Activated CD8-positive, alpha-beta memory T cell treated with anti-CD3 and anti-CD28 coated beads, Interleukin-2, amount 50 U/mL, for 1 hour (primary cell): ENCODE measurements around the gene PARVG.
"Not testable (repeated sequence)": the region's sequence is repeated elsewhere in the genome, so short reads cannot be mapped to it uniquely, and the experiment has no call there.

Source experiments
- DNase-seq: peaks from one replicate; pipeline ENCODE4 v3.0.0-alpha.2; 2020; ENCODE audit errors: extremely low read depth

Gene PARVG

DNA sequence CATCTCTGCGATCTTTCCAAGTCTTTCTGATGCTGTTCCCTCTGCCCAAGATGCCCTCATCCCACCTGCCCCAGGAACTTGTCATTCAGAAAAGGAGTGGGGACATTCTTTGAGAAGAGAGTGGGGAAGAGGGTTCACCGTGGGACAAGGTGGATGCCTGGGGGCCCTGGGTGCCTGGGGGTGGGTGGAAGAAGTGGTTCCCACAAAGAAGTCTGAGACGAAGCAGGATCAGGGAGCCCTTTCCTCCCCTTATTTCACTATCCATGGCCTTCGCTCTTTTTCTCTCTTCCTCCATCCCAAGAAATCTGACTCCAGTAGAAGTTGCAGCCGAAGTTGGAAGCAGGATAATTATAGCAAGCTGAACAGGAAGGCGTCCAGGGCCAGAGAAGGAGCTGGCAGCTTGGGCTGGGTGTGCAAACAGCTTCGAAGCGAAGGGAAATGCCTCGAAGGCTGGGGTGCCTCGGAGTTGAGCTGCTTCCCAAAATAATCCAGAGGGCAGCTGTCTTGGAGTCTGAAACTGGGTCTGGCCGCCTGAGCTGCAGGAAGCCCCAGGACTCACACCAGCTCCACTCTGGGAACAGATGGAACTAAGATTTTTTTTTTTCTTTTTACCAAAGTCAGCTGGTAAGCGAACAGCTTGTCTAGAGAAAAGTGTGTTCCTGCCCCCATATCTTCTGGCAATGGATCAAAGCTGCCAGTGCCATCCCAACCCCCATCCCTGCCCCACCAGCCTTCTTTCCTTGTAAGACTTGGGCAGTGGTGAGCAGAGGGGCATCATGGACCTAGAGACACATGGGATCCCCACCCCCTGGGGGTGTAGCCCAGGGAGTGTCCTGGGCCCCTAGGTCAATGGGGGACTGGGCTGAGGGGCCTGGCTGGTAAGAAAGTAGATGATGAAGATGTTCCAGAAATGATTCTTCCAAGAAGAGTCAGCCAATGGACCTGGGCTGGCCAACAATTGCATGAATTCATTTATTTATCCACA is 31.5 kb downstream of the PARVG start:
- no peak for DNase-seq

DNA sequence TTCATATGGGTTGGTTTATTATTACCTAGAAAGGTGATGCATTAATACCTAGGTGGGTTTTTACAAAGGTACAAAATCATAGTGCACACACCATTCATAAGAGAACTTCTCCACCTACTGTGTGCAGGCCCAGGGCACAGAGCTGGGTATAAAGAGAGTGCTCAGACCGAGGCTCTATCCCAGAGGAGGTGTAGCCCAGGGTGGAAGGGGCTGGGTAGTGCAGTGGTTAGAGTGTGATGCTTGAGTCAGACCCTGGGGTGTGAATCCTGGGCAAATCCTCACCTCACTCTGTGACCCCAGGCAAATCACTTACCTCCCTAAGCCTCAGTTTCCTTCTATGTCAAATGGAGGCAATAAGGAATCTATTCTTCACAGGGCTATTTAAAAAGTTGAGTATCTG is 32.2 kb downstream of the PARVG start:
- no peak for DNase-seq

DNA sequence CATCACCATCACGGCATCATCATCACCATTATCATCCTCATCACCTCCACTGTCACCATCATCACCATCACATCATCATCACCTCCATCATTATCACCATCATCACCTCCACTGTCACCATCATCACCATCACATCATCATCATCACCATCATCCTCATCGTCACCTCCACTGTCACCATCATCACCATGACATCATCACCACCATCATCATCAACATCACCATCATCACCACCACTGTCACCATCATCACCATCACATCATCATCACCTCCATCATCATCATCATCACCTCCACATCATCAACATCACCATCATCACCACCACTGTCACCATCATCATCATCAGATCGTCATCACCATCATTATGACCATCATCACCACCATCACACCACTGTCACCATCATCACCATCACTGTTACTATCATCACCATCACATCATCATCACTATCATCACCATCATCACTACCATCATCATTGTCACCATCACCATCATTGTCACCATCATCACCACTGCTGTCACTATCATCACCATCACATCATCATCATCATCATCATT is 32.8 kb downstream of the PARVG start:
- DNase-seq, result no peak

DNA sequence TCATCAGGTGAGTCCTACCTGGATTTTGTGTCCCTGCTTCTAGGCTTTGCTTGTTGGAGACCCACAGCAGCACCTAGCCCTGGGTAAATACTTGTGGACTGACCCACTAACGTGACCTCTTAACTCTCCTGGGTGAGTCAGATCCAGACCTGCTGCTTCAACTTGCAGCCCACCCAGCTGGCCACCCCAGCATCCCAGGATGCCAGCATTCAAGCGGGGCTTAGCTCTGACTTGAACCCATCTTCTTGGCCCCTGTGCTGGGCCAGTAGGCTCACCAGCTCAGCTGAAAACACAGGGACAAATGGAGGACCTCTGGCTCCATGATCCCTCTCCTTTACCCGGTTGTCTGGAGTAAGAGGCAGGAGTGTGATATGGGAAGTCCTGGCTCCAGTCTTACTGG is 33.5 kb downstream of the PARVG start:
- DNase-seq, result no peak

DNA sequence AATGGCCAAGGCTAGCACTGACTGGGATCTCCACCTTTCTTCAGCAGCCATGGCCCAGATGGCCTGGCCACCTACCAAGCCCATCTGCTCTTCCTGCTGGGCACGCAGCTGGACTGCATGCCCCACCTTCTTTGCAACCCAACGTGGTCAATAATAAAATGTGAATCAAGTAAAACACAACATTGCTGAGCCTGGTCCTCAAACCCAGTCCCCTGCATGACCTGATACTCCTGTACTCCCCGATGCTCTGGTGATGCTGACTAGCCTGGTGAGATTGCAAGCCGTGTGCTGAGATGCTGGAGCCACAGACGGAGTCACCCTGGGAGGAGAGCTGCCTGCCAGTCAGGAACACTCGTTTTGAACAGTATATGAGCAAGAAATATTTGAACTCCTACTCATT is 34.0 kb downstream of the PARVG start:
- DNase-seq, result no peak

DNA sequence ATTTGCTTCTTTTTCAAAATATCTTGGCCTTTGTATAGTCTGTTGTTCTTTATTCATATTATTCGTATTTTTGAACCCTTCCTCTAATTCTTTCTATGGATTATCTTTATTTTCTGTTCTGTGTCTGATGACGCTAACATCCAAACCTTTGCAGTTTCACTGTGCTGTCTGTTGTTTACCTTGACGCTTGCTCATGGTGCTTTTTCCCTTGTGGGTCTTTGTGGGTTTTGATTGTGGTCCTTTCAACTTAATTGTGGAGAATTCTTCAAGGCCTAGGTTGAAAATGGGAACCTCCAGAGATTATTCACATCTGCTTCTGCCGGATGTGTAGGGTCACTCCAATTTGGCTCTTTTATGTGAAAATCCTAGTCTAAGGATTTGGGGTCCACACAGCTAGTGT is 34.6 kb downstream of the PARVG start:
- DNase-seq, result no peak

DNA sequence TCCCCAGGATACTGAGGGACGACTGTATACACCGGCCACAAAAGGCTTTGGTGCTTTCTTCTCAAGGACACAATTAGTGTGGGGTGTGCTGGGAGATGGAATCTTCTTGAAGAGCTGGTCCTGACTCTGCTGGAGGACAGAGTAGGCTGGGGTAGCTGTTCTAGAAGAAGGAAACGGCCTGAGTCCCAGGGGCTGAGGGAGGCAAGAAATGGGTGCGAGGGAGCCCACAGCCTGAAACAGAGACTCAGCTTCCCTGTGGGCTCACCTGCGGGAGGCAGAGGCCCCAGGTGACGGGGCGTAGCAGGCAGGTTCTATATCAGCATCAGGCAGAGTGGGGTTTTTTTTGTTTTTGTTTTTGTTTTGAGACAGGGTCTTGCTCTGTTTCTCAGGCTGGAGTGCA is 36.6 kb downstream of the PARVG start:
- DNase-seq, result no peak

DNA sequence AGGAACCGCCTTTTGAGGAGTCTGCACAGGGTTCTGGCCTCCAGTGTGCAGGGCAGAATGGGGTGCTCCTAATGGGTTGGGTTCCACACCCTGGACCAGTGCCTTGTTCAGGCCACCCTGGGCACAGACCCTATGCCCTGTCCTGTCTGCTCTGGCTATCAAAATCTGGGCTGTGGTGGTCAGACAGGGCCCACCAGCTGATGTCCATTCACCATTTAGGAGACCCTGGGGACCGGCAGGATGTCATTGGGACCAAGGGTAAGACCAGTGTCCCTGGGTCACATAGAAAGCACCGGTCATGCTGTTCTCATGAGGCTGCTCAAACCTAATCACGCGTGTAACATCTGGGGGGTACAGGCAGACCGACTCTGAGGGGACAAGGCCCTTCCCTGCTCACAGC is 37.3 kb downstream of the PARVG start:
- no peak for DNase-seq

DNA sequence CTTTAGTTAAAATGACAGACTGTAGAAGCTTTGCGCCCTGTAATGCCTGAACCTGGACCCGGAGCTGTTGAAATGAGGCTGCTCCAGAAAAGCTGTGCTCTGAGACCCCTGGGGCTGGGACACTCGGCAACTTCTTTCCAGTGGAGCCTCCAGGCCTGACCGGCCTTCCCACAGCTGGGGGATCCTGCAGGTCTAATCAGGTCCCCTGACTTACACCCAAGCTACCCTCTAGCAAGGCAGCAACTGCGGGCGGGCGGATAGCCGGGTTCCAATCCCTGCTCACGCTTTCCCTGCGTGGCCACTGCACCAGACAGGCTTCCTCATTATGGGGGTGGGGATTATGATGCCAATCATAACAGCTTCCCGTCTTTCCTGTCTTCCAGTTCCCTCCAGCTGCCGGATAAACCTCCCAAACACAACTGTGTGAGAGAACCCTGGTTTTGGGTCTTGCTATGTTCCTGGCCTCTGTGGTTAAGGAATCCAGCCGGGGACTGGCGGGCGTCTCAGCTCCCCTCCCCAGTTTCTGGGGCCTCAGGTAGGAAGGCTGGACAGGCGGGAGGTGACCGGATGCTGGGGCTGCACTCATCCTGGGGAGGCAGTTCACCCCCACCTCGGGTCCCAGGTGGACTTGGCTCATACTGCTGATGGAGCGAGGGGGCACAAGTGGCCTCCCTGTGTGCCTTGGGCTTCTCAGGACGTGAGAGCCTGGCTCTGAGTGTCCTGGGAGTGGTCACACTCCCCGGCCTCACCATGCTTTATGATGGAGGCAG is 38.6 kb downstream of the PARVG start:
- DNase-seq, result no peak

DNA sequence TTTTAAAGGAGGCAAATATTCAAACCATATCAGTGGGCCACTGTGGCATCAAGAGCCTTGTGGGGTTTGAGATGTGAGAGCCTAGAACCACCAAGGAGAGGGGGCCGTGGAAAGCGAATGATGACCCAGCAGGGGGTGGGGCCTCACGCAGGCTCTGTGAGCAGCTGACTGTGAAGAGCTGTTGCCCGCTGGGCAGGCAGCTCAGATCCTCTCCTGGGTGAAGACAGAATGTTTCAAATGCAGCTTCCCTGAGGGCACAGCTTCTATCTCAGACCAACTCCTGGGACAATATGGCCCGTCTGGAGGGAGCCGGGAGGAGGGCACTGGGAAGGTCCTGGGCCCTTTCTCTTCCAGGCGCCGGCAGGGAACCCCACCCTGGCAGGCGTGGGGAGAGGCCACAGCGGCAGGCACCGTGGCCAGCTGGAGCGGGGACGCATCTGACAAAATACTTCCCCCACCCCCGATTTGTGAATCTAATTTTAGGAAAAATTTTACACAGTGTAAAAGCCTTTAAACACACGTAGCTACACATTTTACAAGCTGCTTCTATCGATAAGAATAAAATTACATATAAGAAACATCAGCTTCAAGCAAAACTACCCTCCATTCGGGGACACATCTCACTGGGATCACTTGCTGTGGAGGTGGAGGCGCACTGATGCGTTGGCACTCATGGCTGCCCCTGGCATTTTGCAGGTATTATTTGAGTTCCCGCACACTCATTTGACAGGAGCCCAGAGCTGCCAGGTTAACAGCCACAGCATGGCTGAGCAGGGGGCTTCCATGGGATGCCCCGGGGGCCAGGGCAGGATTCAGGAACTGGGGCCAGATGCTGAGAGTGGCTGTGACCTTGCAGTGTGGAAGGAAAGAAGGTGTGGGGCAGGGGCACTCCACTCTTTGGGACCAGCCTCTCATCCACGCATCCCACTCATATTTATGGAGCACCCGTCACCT is 40.3 kb downstream of the PARVG start:
- no peak for DNase-seq

DNA sequence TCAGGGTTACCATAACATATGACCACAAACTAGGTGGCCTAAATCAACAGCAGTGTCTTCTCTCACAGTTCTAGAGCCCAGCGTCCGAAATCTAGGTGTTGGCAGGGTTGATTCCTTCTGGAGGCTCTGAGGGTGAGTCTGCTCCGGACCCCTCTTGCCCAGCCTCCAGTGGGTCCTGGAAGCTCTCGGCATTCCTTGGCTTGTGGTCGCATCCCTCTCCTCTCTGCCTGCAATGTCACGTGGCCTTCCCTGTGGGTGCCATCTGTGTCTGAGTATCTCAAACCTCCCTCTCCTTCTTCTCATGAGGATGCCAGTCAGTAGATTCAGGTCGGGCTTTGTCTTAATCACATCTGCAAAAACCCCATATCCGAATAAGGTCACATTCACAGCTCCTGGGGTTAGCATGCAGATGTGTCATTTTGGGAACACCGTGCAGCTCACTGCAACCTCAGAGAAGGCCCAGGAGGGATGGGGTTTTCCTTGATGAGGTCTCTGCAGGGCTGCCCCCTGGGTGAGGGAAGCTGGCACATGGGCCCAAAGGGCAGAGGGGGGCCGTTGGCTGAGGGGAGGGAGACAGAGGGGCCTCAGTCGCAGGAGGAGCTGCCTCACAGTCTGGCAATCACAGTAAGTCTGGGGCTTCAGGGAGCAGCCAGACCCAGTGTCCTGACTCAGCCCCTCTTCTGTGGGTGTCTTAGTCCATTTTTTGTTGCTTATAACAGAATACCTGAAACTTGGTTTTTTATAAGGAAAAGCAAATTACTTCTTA is 41.2 kb downstream of the PARVG start:
- no peak for DNase-seq

DNA sequence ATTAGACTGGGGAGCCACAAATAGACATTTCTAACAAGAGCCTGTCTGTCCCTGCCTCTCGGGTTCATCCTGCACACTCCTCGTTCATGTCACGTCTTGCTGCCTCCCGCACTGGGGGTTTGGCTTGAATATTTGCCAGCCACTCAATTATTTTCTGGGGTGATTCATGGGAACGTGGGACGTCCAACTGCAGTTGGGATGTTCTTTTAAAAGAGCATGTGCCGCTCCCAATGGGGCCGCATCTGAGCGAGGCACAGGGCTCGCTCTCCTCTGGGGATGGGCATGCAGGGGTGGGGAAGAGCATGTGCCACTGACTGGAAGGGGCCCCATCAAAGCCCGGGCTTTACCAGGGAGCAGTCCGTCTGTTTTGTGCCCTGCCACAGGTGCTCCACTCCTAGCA is 43.4 kb downstream of the PARVG start:
- no peak for DNase-seq

DNA sequence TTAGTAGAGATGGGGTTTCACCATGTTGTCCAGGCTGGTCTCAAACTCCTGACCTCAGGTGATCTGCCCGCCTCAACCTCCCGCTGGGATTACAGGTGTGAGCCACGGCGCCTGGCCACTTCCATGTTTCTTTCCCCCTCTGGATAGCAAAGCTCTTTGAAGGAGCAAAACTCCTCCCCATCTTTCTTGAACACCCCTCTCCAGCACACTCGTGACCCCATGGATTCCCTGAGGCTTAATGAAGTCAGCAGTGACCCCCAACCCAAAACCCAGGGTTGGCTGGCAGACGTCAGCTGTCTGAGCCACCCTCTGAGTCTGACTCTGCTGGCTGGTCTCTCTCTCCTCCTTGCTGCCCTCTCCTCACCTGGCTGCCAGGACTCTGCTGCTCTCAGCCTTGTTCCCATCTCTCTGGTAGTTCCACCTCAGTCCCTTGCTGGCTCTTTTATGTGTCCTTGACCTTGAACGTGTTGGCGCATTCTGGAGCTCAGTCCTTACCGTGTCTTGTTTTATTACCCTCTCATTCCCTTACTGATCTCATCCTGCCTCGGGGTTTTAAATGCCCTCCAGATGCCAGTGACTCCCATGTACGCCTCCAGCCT is 44.5 kb downstream of the PARVG start:
- no peak for DNase-seq

DNA sequence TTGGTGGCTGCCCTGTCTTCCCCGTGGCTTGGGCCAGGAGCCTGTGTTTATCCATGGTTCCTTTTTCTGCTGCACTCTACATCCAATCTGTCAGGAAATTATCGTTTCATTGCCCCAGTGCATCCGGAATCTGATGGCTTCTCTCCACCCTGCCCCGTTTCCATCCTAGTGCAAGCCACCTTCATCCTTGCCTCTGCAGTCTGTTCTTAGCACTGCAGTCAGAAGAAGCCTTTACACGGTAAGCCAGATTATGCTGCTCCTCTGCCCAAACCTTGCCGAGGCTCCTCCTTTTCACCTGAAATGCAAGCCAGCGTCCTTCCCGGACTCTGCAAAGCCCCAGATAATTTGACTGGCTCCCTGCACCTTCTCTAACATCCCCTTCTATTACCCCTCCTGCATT is 45.1 kb downstream of the PARVG start:
- DNase-seq, result no peak

DNA sequence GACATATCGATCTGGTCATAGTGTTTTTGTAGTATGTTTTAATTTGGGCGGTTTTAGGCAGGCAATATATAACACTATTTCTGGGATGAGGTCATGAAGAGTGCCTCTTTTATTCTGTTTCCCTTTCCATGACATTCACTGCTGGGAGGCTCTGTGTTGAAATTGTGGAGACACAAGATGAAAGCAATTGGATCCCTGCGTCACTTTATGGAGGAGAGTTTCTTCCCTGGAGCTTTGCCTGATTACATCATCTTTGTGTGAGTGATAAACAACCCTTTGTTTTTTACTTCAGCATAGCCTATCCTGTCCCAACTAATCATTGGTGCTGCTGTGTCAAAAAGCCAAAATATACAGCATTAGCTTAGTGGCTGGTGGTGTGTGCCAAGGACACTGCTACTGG is 48.6 kb downstream of the PARVG start:
- DNase-seq, result no peak

DNA sequence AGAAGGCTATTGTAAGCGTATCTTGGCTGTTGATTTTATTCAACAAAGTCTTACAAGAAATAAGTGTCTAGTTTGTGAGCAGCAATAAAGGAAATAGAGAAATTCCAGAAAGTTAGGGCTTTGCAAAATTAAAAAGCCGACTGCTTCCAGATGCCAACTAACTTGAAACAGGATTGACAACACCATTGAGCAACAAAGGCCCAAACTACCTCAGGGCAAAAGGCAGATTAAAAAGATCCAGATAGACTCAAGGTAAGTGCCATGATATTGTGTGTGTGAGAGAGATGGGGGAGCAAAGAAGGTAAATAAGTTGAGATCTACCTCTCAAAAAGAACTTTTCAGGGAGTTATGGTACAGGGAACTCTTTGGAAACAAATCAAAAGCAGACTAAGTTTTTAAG is 49.1 kb downstream of the PARVG start:
- DNase-seq, result no peak

DNA sequence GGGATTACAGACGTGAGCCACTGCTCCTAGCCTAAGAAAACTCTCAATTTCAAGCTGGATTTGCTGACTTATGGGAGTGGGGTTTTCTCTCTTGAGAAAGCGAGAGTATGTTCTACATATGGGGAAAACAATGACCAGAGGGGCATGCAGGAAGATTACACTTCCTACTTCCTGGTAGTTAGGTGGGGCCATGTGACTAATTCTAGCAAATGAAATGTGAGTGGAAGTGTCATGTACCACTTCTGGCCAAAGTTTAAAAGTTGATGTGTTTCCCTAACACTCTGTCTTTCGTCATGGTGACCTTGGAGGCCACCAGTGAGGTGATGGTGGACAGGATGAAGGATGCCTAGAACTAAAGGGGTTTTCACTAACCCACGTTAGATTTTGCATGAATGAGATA is 50.5 kb downstream of the PARVG start:
- no peak for DNase-seq

DNA sequence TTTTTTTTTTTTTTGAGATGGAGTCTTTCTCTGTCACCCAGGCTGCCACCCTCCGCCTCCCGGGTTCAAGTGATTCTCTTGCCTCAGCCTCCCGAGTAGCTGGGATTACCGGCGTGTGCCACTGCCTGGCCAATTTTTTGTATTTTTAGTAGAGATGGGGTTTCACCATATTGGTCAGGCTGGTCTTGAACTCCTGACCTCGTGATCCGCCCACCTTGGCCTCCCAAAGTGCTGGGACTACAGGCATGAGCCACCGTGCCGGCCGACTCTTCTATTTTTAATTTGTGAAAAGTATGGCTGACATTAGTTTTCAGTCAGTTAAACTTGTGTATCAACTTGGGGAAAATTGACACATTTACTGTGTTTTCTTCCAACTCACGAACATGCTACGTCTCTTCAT is 53.6 kb downstream of the PARVG start:
- DNase-seq, result not testable (repeated sequence)

DNA sequence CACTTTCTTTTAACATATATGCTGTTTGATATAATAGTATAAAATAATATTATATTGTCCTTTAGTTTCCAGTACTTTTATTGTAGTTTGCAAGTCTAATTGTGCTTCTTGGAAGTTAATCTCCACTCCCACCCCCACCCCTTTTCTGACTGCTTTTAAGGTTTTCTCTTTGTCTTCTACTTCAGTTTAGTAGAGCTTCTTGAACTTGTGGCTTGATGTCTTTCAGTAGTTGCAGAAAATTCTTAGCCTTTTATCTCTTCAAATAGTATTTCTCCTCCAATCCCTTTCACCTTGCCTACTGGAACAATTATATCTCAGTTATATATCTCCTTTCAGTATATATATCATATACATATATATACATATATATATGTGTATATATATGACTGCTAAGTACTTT is 56.6 kb downstream of the PARVG start:
- no peak for DNase-seq

DNA sequence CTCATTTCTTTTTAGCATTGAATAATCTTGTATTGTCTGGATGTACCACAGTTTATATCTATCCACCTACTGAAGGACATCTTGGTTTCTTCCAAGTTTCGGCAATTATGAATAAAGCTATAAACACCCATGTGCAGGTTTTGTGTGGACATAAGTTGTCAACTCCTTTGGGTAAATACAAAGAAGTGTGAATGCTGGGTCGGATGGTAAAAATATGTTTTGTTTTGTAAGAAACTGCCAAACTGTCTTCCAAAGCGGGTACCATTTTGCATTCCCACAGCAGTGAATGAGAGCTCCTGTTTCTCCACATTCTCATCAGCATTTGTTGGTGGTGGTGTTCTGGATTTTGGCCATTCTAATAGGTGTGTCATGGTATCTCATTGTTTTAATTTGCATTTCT is 60.4 kb downstream of the PARVG start:
- DNase-seq, result not testable (repeated sequence)
